ENCODE results near the gene IL19. TPM values are rescaled to one million over a fixed set of nuclear protein-coding genes. Genes with fewer than 3 reads are reported as not detected.
"Not testable (repeated sequence)": the region's sequence is repeated elsewhere in the genome, so short reads cannot be mapped to it uniquely, and the experiment has no call there.

IL19 gene
- total RNA-seq, 1 experiment from 2014 or later, result not detected

DNA sequence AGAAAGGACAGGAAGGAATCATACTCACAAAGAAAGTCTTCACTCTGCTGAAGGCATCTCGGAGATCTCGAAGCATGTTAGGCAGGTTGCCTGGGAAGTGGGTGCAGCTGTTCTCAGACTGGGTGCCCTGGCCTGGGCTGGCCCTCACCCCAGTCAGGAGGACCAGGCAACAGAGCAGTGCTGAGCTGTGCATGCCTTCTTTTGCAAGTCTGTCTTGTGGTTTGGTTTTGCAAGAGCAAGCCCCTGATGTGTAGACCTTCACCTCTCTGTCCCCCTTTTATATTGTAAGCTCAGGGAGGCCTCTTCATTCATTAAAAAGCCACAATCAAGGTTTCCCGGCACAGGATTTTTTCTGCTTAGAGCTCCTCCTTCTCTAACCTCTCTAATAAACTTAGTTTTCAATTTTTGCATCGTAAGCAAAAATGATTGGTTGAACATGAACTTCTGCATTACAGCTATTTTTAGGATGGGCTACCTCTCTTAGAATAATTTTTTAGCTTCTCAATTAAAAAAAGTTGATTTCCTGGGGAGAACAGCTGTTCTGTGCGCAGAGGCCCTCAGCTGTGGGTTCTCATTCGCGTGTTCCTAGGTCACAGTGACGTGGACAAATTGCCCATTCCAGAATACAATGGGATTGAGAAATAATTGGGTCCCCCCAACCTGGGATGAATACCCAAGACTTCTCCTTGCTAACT lies 1.8 kb downstream of the IL19 start, which contains the start of gene IL10:
IL10 (minus strand) TSS at position 252 of the 695 bp plus-strand sequence; CDS start at position 193, 59 bp downstream.
- DNase-seq (ENCODE audit: low spot score), result no peak

- no peak for DNase-seq (ENCODE audit: low spot score)
Observed at GRCh38 chr1:206774093-206774492, 3.5 kb downstream of the IL19 start.

DNA sequence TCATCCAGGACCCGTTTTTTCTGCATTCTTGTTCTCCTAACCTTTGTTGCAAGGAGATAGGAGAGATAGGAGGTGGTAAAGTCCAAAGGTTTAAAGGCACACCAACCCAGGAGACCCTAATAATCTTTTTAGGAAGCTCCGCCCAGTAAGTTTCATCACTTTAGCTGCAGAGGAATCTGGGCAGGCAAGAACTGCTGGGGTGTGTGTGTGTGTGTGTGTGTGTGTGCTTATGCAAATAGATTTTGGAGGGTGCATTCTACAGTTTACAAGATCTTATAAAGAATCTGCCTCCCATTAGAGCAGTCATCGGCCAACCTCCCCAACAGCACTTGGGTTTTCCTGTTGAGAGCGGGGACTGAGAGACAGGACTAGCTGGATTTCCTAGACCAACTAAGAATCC lies 5.7 kb downstream of the IL19 start:
- peak; percentile 9 for DNase-seq (ENCODE audit: low spot score)

DNA sequence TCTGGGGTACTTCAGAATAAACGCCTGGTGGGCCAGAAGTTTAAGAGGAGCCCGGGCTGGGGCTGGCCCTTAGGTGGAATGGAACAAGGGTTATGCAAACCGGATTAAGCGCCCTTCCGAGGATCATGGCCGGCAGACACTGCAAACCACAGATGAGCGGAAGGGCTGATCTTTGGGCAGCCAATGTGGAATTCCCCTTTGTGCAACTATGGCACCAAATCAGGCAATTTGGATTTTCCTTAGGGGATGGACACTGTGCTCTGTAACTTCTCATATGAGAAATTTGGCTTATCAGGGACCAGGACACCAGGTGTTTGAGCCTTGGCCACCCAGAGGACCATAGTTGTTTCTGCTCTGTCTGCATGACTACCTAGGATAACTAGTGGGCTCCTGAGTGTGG lies 7.5 kb downstream of the IL19 start:
- no peak for DNase-seq (ENCODE audit: low spot score)

GRCh38 chr1:206778911-206779310 lies 8.3 kb downstream of the IL19 start:
- DNase-seq (ENCODE audit: low spot score), result not testable (repeated sequence)

- DNase-seq (ENCODE audit: low spot score), result no peak
Observed at GRCh38 chr1:206779638-206780037, 9.1 kb downstream of the IL19 start.

DNA sequence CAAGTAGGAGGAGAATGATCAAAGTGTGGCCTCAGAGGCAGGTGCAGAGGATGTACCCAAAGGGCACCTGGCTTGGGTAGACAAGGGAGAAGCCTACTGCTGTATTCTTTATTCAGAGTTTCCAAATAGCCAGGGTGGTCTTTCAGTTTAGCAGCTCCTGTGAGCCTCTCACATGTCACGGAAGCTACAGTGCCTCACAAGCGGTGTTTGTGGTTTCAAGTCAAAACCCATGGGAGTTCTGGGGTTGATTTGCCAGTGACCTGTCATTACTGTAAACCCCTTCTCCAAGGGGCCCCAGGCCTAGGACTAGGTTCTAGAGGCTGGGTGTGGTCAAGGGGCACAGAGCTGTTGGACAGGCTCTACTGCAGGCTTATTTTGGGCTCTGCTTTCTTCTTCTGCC lies 11.9 kb downstream of the IL19 start:
- DNase-seq (ENCODE audit: low spot score), result no peak

- DNase-seq (ENCODE audit: low spot score), result no peak
Observed at GRCh38 chr1:206783506-206783905, 12.9 kb downstream of the IL19 start.

DNA sequence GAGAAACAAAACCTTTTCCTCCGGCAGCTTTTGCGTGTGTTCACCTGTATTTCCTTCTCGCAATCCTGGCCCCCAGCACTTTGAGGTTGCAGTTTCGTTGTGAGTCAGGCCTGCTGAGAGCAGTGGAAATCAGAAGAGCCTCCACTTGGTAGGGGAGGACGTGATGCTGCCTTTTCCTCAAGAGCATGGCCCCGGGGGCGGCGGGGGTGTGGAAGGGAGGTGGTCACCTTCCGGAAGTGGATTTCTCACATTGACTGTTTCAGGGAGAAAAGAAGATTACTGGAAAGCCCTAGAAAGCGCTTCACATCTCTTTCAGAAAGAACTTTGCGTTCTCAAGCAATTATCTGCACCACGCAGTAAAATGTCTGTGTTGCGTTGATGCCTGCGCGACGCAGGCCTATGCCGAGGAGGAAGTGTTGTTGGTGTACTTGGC lies 13.9 kb downstream of the IL19 start:
- no peak for DNase-seq (ENCODE audit: low spot score)

- no peak for DNase-seq (ENCODE audit: low spot score)
Observed at GRCh38 chr1:206785182-206785765, 14.7 kb downstream of the IL19 start.

DNA sequence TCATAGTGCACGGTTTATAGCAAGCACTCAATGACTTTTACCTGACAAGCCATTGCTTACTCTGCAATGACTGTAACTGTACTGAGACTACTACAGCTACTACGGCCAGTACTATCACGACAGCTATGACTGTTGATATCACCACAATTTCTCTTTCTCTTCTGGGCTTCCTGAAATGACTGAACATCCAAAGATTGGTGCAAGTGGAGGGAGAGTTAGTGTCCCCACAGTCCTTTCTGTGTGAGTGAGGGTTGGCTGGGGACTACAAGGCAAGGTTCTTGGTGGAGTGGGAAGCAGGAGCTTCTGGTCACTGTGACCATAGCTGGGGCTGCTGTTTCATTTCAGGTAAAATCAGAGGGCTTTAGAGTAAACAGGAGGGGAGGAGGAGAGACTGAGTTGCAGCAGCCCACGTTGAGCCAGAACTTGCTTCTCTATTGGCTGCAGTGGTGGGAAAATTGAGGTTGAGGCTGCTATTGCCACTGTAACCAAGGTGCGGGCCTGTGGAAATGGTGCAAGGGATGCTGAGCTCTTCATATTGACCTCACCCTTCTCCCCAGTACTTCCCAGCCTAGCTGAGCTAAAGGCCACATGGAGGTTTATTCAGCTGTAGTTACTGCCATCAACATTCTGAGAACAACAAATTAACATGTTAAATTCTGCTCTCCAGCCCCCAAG lies 15.8 kb downstream of the IL19 start:
- no peak for DNase-seq (ENCODE audit: low spot score)

DNA sequence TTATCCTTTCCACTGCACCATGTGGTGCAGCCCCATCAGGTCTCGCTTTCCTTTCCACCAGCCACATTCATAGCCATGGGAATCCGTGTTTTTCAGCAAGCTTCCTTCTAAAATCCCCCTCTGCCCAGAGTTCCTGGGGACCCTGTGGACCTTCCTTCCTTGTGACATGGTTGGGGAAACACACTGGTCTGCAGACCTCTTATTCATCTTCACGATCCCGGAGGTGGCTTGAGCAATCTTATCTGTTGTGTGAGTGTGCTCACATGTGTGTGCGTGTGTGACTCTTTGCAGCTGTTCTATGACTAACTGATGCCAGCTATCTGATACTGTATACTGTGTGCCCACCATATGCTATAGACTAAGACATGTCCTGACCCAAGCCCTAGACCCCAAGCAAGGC lies 17.3 kb downstream of the IL19 start:
- DNase-seq (ENCODE audit: low spot score), result no peak

DNA sequence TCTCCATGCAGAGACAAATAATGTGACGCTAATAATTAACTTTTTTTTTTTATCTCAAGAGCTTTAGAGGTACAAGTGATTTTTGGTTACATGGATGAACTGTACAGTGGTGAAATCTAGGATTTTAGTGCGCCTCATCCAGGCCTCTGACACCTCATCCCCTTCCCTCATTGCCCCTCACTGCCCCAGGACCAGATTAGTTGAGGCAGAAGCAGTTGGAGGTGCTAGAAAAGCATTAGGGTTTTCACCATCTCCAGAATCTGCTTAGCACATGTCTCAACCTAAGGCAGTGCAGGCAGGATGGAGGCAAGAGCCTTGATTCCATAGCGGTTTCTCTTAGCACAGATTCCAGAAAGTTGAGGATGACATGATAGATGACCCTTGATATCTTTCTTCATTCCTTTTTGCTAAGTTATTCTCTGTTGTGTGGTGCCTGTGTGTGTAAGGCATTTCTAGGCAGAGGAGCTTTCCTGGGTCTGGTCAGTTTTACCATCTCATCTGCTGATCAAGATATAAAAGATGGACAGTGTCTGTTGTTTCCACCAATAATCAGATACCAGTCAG lies 18.0 kb downstream of the IL19 start:
- DNase-seq (ENCODE audit: low spot score), result no peak

- no peak for DNase-seq (ENCODE audit: low spot score)
Observed at GRCh38 chr1:206790502-206791250, 20.1 kb downstream of the IL19 start.

DNA sequence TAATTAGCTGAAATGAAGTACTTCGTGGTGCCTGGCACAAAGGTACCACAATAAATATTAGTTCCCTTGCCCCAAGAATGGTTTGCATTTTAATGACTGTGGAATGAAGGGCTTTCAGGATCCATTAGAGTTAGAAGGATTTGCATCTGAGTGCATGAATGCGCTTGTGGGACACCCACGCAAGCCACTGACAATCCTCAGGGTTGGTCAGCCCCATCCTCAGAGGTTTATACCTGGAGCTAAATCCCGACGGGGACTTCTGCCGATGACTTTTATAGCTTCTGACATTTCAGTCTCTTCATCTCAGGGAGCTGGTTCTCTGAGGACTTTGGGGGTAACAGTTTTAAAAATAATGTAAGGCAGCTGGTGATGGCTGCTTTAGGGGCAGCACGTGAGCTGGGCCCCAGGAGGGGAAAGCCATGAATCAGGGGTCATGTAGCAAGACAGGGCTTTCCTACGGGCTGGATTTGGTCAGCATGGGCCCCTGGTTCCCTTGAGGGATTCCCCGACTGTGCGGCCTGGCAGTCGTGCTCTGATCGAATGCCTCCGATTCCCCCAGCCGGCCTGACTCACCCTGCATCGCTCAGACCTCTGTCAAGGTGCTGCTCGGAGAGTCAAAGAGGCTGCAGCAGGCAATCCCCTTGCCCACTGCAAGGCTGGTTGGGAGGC lies 22.5 kb downstream of the IL19 start:
- no peak for DNase-seq (ENCODE audit: low spot score)

GRCh38 chr1:206793620-206794019 lies 23.0 kb downstream of the IL19 start:
- DNase-seq (ENCODE audit: low spot score), result no peak

DNA sequence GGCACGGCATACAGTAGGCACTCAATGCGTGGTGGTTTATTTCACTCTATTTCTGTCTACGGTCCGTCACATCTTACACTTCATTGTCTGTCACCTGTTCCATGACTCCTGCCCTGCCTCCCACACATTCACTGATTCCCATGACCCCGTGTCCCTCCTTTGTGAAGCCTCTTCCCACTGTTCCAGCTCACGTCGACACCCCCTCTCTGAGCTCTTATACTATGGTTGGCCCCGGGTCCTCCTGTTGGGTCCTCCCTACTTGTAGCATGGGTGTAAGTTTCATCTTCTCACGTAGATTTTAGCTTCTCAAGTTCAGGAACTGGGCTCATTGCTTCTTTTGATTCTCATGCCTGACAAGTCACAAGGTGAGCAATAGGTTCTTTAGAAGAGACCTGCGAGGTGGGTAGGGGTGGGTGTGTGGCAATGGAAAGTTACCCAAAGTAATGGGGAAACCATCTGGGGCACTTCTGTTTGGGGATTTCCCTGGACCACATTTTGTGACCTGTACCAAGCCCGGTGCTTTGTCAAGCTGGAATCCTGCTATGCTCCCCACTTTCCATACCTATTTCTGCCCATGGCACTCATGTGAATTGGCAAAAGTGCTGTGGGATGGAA lies 23.8 kb downstream of the IL19 start:
- no peak for DNase-seq (ENCODE audit: low spot score)

DNA sequence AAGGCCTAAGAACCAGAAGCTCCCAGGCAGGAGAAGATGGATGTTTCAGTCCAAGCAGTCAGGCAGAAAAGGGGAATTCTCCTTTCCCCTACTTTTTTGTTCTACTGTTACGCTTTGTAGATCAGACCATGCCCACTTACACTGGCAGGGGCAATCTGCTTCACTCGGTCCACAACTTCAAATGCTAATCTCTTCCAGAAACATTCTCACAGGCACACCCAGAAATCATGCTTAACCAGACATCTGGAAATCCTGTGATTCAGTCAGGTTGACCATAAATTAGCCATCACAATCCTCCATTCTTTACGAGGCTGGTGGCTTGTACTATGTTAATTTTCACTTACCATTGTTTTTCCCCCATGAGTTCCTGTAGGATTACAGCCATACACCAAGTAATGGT lies 25.5 kb downstream of the IL19 start:
- no peak for DNase-seq (ENCODE audit: low spot score)

DNA sequence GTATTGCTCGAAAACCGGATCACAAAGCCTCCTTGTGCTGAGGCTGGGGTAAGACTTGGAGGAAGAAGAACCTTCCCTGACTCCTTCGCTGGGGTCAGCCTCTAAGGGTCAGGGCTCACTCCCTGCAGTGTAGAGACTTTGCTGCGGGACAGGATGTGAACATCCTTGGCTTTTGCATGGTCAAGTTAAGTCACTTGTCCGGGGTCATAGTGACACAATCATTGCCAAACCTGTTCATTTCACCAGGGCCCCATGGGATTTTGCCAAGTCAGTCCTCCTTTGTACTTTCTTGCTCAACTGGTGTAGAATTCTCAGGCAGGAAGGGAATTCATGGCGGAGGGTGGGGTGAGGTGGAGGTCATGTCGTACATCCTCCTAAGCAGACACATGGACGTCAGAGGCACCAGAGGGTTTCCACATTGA lies 26.4 kb downstream of the IL19 start:
- DNase-seq (ENCODE audit: low spot score), result no peak

DNA sequence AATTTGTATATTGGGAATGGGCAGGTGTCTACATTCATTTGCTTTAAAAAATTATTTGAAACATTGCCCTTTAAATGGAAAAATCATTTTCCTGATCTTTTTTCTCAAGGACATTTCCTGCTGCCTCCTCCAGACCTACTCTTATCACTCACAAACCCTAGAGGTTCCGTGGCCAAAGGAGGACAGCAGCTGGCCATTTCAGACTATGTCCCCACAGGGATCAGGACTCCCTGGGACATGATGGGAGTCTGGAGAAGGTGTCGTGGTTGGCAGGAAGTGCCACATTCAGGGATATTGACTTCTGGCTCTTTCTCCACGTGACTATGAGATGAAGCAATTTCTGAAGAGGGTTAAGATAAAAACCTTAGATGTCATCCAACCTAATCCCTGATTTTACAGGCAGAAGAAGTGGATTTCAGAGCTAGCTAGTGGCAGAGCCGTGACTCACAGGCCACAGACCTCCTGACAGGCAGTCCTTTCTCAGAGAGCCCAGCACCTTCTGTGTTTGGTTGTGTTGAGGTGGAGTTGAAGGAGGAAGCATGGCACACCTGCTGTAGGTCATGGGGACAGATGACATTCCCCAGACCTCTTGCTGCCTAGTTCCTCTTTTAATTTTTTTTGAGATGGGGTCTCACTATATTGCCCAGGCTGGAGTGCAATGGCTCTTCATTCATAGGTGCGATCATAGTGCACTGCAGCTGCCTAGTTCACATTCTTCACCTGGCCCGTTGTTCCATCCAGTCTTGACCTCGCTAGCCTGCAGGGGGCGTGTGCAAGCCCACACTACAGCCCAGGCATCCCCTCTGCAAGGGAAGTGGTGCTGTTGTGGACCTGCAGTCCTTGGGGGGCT lies 27.2 kb downstream of the IL19 start:
- peak; percentile 34 for DNase-seq (ENCODE audit: low spot score)
